Trophoblast cell (in vitro differentiated cells and primary cell): ENCODE measurements around the gene SLC6A1. TPM values are rescaled to one million over a fixed set of nuclear protein-coding genes. Genes with fewer than 3 reads are reported as not detected.
A peak's percentile ranks its signal among the peaks of the same experiment; 100 is the strongest.

Source experiments
- DNase-seq, 2 donors: peaks; one replicate each; pipeline ENCODE4 v3.0.0-alpha.2; 2016
- H2AFZ ChIP-seq: 2 replicates; pipeline ENCODE4 v1.6.1; 2013; ENCODE audit warnings: low read length, moderate library complexity, mild to moderate bottlenecking; ENCODE audit not compliant: insufficient read depth, poor library complexity
- H2AK5ac ChIP-seq: 2 replicates; pipeline ENCODE4 v1.6.1; 2013; ENCODE audit warnings: mild to moderate bottlenecking, low read length
- H2BK120ac ChIP-seq: 2 replicates; pipeline ENCODE4 v1.6.1; 2013; ENCODE audit warnings: low read length, mild to moderate bottlenecking, moderate library complexity; ENCODE audit not compliant: insufficient read depth, poor library complexity
- H2BK12ac ChIP-seq: 2 replicates; pipeline ENCODE4 v1.6.1; 2013; ENCODE audit warnings: mild to moderate bottlenecking, low read length, moderate library complexity
- H2BK5ac ChIP-seq: 2 replicates; pipeline ENCODE4 v1.6.1; 2013; ENCODE audit warnings: low read length, low read depth, moderate library complexity, mild to moderate bottlenecking; ENCODE audit not compliant: poor library complexity
- H3K14ac ChIP-seq: 2 replicates; pipeline ENCODE4 v1.6.1; 2013; ENCODE audit warnings: mild to moderate bottlenecking, low read length
- H3K18ac ChIP-seq: 2 replicates; pipeline ENCODE4 v1.6.1; 2013; ENCODE audit warnings: mild to moderate bottlenecking, low read length
- H3K23ac ChIP-seq: 2 replicates; pipeline ENCODE4 v1.6.1; 2013; ENCODE audit warnings: low read length
- H3K27ac ChIP-seq: 2 replicates; pipeline ENCODE4 v1.5.1; 2013; ENCODE audit warnings: low read depth, mild to moderate bottlenecking, inconsistent platforms, low read length, moderate library complexity
- H3K27me3 ChIP-seq: 2 replicates; pipeline ENCODE4 v1.6.1; 2013; ENCODE audit warnings: inconsistent platforms, mild to moderate bottlenecking, low read length, moderate library complexity; ENCODE audit not compliant: insufficient read depth
- H3K36me3 ChIP-seq, 2 experiments: 1 replicate in 1 of 2; 2 replicates in 1 of 2; pipeline ENCODE4 v1.6.1; 2013; ENCODE audit warnings: low read length in 2 of 2, mild to moderate bottlenecking in 2 of 2, moderate library complexity in 1 of 2; ENCODE audit not compliant: insufficient read depth in 2 of 2, control insufficient read depth in 1 of 2
- H3K4ac ChIP-seq: 2 replicates; pipeline ENCODE4 v1.6.1; 2013; ENCODE audit warnings: low read depth, mild to moderate bottlenecking, low read length, moderate library complexity
- H3K4me1 ChIP-seq, 2 experiments: 1 replicate in 1 of 2; 2 replicates in 1 of 2; pipeline ENCODE4 v1.6.1; 2013; ENCODE audit warnings: low read length in 2 of 2, mild to moderate bottlenecking in 2 of 2, moderate library complexity in 1 of 2; ENCODE audit not compliant: insufficient read depth in 2 of 2, control insufficient read depth in 1 of 2
- H3K4me2 ChIP-seq: 2 replicates; pipeline ENCODE4 v1.6.1; 2013; ENCODE audit warnings: inconsistent platforms, mild to moderate bottlenecking, low read length, moderate library complexity
- H3K4me3 ChIP-seq: 2 replicates; pipeline ENCODE4 v1.5.1; 2013; ENCODE audit warnings: mild to moderate bottlenecking, low read depth, low read length, inconsistent platforms
- H3K79me1 ChIP-seq: one replicate; pipeline ENCODE4 v1.6.1; 2013; ENCODE audit warnings: low read length
- H3K79me2 ChIP-seq: 2 replicates; pipeline ENCODE4 v1.6.1; 2013; ENCODE audit warnings: low read length, mild to moderate bottlenecking; ENCODE audit not compliant: control insufficient read depth, insufficient read depth, poor library complexity
- H3K9ac ChIP-seq: 2 replicates; pipeline ENCODE4 v1.6.1; 2013; ENCODE audit warnings: mild to moderate bottlenecking, low read length
- H3K9me3 ChIP-seq: 2 replicates; pipeline ENCODE4 v1.6.1; 2013; ENCODE audit warnings: low read depth, mild to moderate bottlenecking, control low read depth, inconsistent platforms, low read length; ENCODE audit not compliant: insufficient read depth
- H4K12ac ChIP-seq: 2 replicates; pipeline ENCODE4 v1.6.1; 2013; ENCODE audit warnings: low read depth, mild to moderate bottlenecking, low read length, moderate library complexity
- H4K8ac ChIP-seq: 2 replicates; pipeline ENCODE4 v1.6.1; 2013; ENCODE audit warnings: low read depth, mild to moderate bottlenecking, low read length, moderate library complexity
- H4K91ac ChIP-seq: one replicate; pipeline ENCODE4 v1.6.1; 2013; ENCODE audit warnings: low read depth, mild to moderate bottlenecking, low read length, moderate library complexity
- WGBS: extraction: QIAGEN DNeasy Blood & Tissue Kit; methylation state at CpG from one replicate; pipeline ENCODE4 v1.1.7; 2013; ENCODE audit warnings: missing lambda C conversion rate; ENCODE audit not compliant: insufficient read length, insufficient coverage; ENCODE audit errors: extremely low coverage; 5-methylcytosine and 5-hydroxymethylcytosine counted together
- polyA plus RNA-seq: library from polyadenylated mRNA; stranded (reverse); fragments of 200-250 nt; gene quantifications from 2 replicates; pipeline ENCODE4 v1.2.3, GENCODE V29; 2013

The SLC6A1 gene
- not detected in 2 replicates for polyA plus RNA-seq

- no peak within 1 kb of the TSS for H2BK12ac ChIP-seq
- no CpG with 5 or more reads among the region's 69 CpGs for whole genome bisulfite sequencing
- H3K14ac ChIP-seq: no peak within 1 kb of the TSS
- peak within 1 kb of the TSS; percentile 56 for H3K4me2 ChIP-seq
- H3K79me1 ChIP-seq: no peaks in the 10 kb centered on the region
- H4K12ac ChIP-seq: no peak within 1 kb of the TSS
- H3K4me3 ChIP-seq: no peak within 1 kb of the TSS
- H2AK5ac ChIP-seq: no peak within 1 kb of the TSS
- H2BK5ac ChIP-seq: no peak within 1 kb of the TSS
- no peak within 1 kb of the TSS for H3K23ac ChIP-seq
- H3K18ac ChIP-seq: no peak within 1 kb of the TSS
- no peaks in the 10 kb centered on the region for H3K4me1 ChIP-seq
- H3K27ac ChIP-seq: no peak within 1 kb of the TSS
- no peaks in the 10 kb centered on the region for H3K9me3 ChIP-seq
- peak in 1 of 2 donors; percentile 3 for DNase-seq
- no peak within 1 kb of the TSS for H3K9ac ChIP-seq
- no peak within 1 kb of the TSS for H2BK120ac ChIP-seq
- H3K36me3 ChIP-seq: no peaks in the 10 kb centered on the region
- H4K91ac ChIP-seq: no peak within 1 kb of the TSS
- no peak within 1 kb of the TSS for H4K8ac ChIP-seq
- peaks cover 39% of the 10 kb centered on the region for H3K27me3 ChIP-seq
- H2AFZ ChIP-seq: no peak within 1 kb of the TSS
- no peak within 1 kb of the TSS for H3K4ac ChIP-seq
- H3K79me2 ChIP-seq: no peaks in the 10 kb centered on the region
Measured at GRCh38 chr3:10992017-10992942, at the start of gene SLC6A1. Gene SLC6A1 (plus strand): TSS chr3:10992748. CDS start chr3:11017212, 24,464 bp downstream.

- Histone ChIP-seq H3K9ac (no peak overlapping the region), H3K27me3 (no peaks in the 10 kb centered on the region), H2BK120ac (no peak overlapping the region), H2AFZ (no peak overlapping the region), H3K14ac (no peak overlapping the region), H3K9me3 (peaks cover 1% of the 10 kb centered on the region), H3K4ac (no peak overlapping the region), H2BK12ac (no peak overlapping the region), H3K4me3 (no peak overlapping the region), H3K27ac (no peak overlapping the region), H2AK5ac (no peak overlapping the region), H3K4me2 (no peak overlapping the region), H3K79me2 (no peaks in the 10 kb centered on the region), H2BK5ac (no peak overlapping the region), H3K36me3 (no peaks in the 10 kb centered on the region), H4K91ac (no peak overlapping the region), H3K18ac (no peak overlapping the region), H4K8ac (no peak overlapping the region), H3K23ac (no peak overlapping the region), H3K4me1 (no peaks in the 10 kb centered on the region), H3K79me1 (no peaks in the 10 kb centered on the region), H4K12ac (no peak overlapping the region)
- WGBS: no CpG with 5 or more reads among the region's 8 CpGs
- DNase-seq: no peak
Measured at GRCh38 chr3:10944866-10945265, 47.7 kb upstream of the SLC6A1 start.

DNA sequence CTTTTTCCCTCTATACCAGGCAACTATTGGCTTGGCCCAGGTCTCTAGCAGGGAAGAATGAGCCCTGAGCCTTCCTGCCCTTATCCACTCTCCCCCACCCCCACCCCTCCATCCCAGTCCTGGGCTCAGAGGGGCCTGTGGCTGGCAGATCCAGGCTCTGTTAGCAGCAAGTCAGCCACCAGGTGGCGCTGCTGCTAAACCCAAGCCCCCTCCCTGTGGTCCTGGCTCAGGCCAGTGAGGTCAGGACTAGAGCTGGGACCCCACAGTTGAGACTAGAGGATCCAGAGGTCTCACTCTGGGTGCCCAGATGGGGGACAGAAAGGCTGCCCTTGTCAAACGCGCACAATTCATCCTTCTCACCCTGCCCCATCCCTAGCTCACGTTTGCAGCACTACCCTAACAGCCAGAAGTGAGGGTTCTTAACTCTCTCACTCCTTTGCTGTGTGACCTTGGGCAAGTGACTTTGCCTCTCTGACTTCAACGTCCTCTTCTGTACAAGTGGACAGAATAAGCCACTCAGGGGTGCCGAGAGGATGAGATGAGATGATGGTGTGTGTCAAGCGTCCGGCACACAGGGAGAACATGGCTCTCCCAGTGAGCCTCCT, 46.8 kb upstream of the SLC6A1 start:
- peak; percentile 58 to 77 for DNase-seq
- no peaks in the 10 kb centered on the region for H3K4me1 ChIP-seq
- no CpG with 5 or more reads among the region's 8 CpGs for WGBS

GRCh38 chr3:10946526-10946925, 46.0 kb upstream of the SLC6A1 start:
- Histone ChIP-seq H3K23ac (no peak overlapping the region), H2BK120ac (no peak overlapping the region), H3K4ac (no peak overlapping the region), H3K18ac (no peak overlapping the region), H3K27ac (no peak overlapping the region), H3K14ac (no peak overlapping the region), H3K9me3 (peaks cover 1% of the 10 kb centered on the region), H3K4me3 (no peak overlapping the region), H3K79me1 (no peaks in the 10 kb centered on the region), H3K27me3 (no peaks in the 10 kb centered on the region), H2AK5ac (no peak overlapping the region), H3K4me1 (no peaks in the 10 kb centered on the region), H3K4me2 (no peak overlapping the region), H2BK12ac (no peak overlapping the region), H2AFZ (no peak overlapping the region), H4K12ac (no peak overlapping the region), H2BK5ac (no peak overlapping the region), H4K91ac (no peak overlapping the region), H4K8ac (no peak overlapping the region), H3K79me2 (no peaks in the 10 kb centered on the region), H3K9ac (no peak overlapping the region), H3K36me3 (no peaks in the 10 kb centered on the region)
- no peak for DNase-seq
- no CpG with 5 or more reads among the region's 8 CpGs for WGBS

More for the DNA sequence above, 46.8 kb upstream of the SLC6A1 start:
- Histone ChIP-seq H2AK5ac (no peak overlapping the region), H3K79me1 (no peaks in the 10 kb centered on the region), H3K79me2 (no peaks in the 10 kb centered on the region), H3K18ac (no peak overlapping the region), H3K23ac (no peak overlapping the region), H2BK120ac (no peak overlapping the region), H2BK12ac (no peak overlapping the region), H3K4ac (no peak overlapping the region), H4K8ac (no peak overlapping the region), H2BK5ac (no peak overlapping the region), H3K27ac (no peak overlapping the region), H3K9ac (no peak overlapping the region), H3K9me3 (peaks cover 1% of the 10 kb centered on the region), H2AFZ (no peak overlapping the region), H3K27me3 (no peaks in the 10 kb centered on the region), H3K4me3 (no peak overlapping the region), H4K12ac (no peak overlapping the region), H3K4me2 (no peak overlapping the region), H4K91ac (no peak overlapping the region), H3K36me3 (no peaks in the 10 kb centered on the region), H3K14ac (no peak overlapping the region)
